Kidney epithelial cell (primary cell): ENCODE measurements around the gene BMP6. TPM values are rescaled to one million over a fixed set of nuclear protein-coding genes. Genes with fewer than 3 reads are reported as not detected.

Experiments used
- DNase-seq: peaks from one replicate; pipeline ENCODE4 v3.0.0-alpha.2; 2010; ENCODE audit warnings: low read depth
- H3K27me3 ChIP-seq: 2 replicates; pipeline ENCODE4 v1.6.0; 2011; ENCODE audit warnings: low read length; ENCODE audit not compliant: control insufficient read depth, insufficient read depth
- H3K36me3 ChIP-seq: 2 replicates; pipeline ENCODE4 v1.5.1; 2011; ENCODE audit warnings: low read length; ENCODE audit not compliant: control insufficient read depth, insufficient read depth
- H3K4me3 ChIP-seq: 2 replicates; pipeline ENCODE4 v1.5.1; 2011; ENCODE audit warnings: low read depth, mild to moderate bottlenecking, control low read depth, low read length
- CTCF ChIP-seq: IDR thresholded peaks from 2 replicates; pipeline ENCODE4 v1.5.1; 2011; ENCODE audit warnings: mild to moderate bottlenecking, moderate library complexity, low read length, control low read depth, inconsistent platforms; ENCODE audit not compliant: insufficient read depth, poor library complexity, severe bottlenecking
- total RNA-seq: library from RNA; depleted of rRNA; stranded (reverse); fragments of >200 nt; gene quantifications from 2 replicates; pipeline ENCODE4 v1.2.3, GENCODE V29; 2015

Gene BMP6
- total RNA-seq, 1 donor from 2014 or later = 1.1 TPM

GRCh38 chr6:7745942-7746341 lies 20.0 kb downstream of the BMP6 start:
- Histone ChIP-seq H3K4me3 (no peak overlapping the region), H3K27me3 (no peaks in the 10 kb centered on the region), H3K36me3 (no peaks in the 10 kb centered on the region)
- no peak for DNase-seq
- TF ChIP-seq CTCF = no peak

- no peak for TF ChIP-seq CTCF
- H3K27me3 ChIP-seq = no peaks in the 10 kb centered on the region
- DNase-seq = no peak
- H3K4me3 ChIP-seq = no peak overlapping the region
- H3K36me3 ChIP-seq = no peaks in the 10 kb centered on the region
Observed at GRCh38 chr6:7747016-7747415, 21.1 kb downstream of the BMP6 start.

- Histone ChIP-seq H3K36me3 (no peaks in the 10 kb centered on the region), H3K27me3 (no peaks in the 10 kb centered on the region), H3K4me3 (no peak overlapping the region)
- no peak for DNase-seq
- TF ChIP-seq CTCF = no peak
Observed at GRCh38 chr6:7747433-7747832, 21.5 kb downstream of the BMP6 start.

- no peaks in the 10 kb centered on the region for H3K27me3 ChIP-seq
- TF ChIP-seq CTCF = no peak
- H3K36me3 ChIP-seq = no peaks in the 10 kb centered on the region
- no peak overlapping the region for H3K4me3 ChIP-seq
- no peak for DNase-seq
Observed at GRCh38 chr6:7747901-7748504, 22.1 kb downstream of the BMP6 start.

GRCh38 chr6:7749478-7749877 lies 23.6 kb downstream of the BMP6 start:
- Histone ChIP-seq H3K4me3 (no peak overlapping the region), H3K36me3 (no peaks in the 10 kb centered on the region), H3K27me3 (no peaks in the 10 kb centered on the region)
- no peak for TF ChIP-seq CTCF
- DNase-seq = no peak

- no peaks in the 10 kb centered on the region for H3K36me3 ChIP-seq
- DNase-seq = no peak
- H3K4me3 ChIP-seq = no peak overlapping the region
- no peaks in the 10 kb centered on the region for H3K27me3 ChIP-seq
- no peak for TF ChIP-seq CTCF
Observed at GRCh38 chr6:7750197-7750596, 24.3 kb downstream of the BMP6 start.
